ENCODE measurements around the gene RPS6KA5. TPM values are rescaled to one million over a fixed set of nuclear protein-coding genes. Genes with fewer than 3 reads are reported as not detected.

The RPS6KA5 gene
- total and polyA plus RNA-seq, 9 of the 15 experiments (the other 6 are each of a cell fraction or from before 2014, with no cell fraction given) = 0.88 to 7.7 (median 4.7) TPM

DNA sequence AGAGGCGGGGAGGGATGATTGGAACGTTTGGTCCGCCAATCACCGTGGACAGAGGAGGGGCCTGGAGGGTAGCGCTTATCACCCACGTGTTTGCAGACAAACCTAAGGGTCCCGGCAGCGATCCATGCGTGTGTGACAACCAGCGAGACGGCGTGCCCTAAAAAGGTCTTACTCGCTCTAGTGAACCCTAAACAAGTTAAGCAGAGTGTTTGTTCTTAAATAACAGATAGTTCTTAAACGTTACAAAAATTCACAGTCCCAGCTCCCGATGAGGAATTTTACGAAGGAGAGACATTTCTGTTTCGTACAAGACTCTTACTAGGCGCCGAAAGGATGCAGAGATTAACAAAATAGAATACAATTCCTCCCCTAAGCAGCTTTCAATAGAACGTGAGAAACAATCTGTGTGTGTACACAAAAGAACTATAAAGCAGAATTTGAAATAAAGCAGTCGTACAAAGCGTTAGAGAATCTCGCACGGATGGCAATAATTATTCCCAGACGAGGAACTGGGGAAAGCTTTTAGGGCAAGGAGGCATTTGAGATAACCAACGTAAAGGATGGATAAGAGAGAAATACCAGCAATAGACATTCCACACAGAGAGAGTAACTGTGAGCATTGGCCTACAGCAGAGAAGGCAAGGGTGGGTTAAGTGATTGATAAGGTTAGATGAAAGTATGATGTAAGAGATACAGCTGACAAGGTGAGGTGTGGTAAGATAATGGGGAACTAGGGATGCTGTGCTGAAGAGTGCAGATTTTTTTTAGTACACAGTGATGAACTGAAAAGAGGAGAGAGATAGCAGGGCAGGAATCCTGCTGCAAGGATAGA, 831 bp upstream of the RPS6KA5 start (continued):
- TF ChIP-seq, protein P1, sequence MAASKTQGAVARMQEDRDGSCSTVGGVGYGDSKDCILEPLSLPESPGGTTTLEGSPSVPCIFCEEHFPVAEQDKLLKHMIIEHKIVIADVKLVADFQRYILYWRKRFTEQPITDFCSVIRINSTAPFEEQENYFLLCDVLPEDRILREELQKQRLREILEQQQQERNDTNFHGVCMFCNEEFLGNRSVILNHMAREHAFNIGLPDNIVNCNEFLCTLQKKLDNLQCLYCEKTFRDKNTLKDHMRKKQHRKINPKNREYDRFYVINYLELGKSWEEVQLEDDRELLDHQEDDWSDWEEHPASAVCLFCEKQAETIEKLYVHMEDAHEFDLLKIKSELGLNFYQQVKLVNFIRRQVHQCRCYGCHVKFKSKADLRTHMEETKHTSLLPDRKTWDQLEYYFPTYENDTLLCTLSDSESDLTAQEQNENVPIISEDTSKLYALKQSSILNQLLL (CRISPR knock-in tag; IDR thresholded peaks at IDR 0.05; ENCODE audit: borderline replicate concordance) = no peak
- TF ChIP-seq KAT8 (IDR thresholded peaks at IDR 0.05; ENCODE audit: low read depth) (no peak), PTTG1 (tag; IDR thresholded peaks at IDR 0.05; ENCODE audit: low read depth) (no peak), BCL6 (CRISPR knock-in tag; IDR thresholded peaks at IDR 0.05) (no peak), FOXJ2 (tag; IDR thresholded peaks at IDR 0.05) (no peak), ZNF77 (CRISPR knock-in tag; IDR thresholded peaks at IDR 0.05) (no peak), DMBX1 (CRISPR knock-in tag; IDR thresholded peaks at IDR 0.05; ENCODE audit: borderline replicate concordance) (no peak), POLR2B (IDR thresholded peaks at IDR 0.05; ENCODE audit: low read depth, partially characterized antibody) (no peak), SMAD2 (IDR thresholded peaks at IDR 0.05; ENCODE audit: low read depth, low read length) (no peak), NCOA4 (IDR thresholded peaks at IDR 0.05; ENCODE audit: partially characterized antibody) (no peak), RBM15 (IDR thresholded peaks at IDR 0.05; ENCODE audit: insufficient read depth, low read length) (no peak), MYC (IDR thresholded peaks at IDR 0.05; ENCODE audit: low read depth, low read length) (peak; percentile 95), MYC (CRISPR knock-in tag; IDR thresholded peaks at IDR 0.05; ENCODE audit: borderline replicate concordance, low read depth) (no peak), U2AF2 (optimal IDR thresholded peaks at IDR 0.05; ENCODE audit: low read depth, low read length) (no peak), TRIM24 (IDR thresholded peaks at IDR 0.05) (0 out of 4 replicates have a peak, but pooled peaks of 1 of the 2 experiments have one; percentile 10), CBX3 (IDR thresholded peaks at IDR 0.05; ENCODE audit: borderline replicate concordance in 1 of 2, low read length in 2 of 2) (0 out of 3 replicates have a peak, but pooled peaks of 1 of the 2 experiments have one; percentile 50), ZNF696 (CRISPR knock-in tag; conservative IDR thresholded peaks at IDR 0.05) (no peak), SMARCA5 (IDR thresholded peaks at IDR 0.05) (no peak)
- TF ChIP-seq, protein P2, sequence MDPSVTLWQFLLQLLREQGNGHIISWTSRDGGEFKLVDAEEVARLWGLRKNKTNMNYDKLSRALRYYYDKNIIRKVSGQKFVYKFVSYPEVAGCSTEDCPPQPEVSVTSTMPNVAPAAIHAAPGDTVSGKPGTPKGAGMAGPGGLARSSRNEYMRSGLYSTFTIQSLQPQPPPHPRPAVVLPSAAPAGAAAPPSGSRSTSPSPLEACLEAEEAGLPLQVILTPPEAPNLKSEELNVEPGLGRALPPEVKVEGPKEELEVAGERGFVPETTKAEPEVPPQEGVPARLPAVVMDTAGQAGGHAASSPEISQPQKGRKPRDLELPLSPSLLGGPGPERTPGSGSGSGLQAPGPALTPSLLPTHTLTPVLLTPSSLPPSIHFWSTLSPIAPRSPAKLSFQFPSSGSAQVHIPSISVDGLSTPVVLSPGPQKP (CRISPR knock-in tag; IDR thresholded peaks at IDR 0.05) = no peak
- TF ChIP-seq, protein P3, sequence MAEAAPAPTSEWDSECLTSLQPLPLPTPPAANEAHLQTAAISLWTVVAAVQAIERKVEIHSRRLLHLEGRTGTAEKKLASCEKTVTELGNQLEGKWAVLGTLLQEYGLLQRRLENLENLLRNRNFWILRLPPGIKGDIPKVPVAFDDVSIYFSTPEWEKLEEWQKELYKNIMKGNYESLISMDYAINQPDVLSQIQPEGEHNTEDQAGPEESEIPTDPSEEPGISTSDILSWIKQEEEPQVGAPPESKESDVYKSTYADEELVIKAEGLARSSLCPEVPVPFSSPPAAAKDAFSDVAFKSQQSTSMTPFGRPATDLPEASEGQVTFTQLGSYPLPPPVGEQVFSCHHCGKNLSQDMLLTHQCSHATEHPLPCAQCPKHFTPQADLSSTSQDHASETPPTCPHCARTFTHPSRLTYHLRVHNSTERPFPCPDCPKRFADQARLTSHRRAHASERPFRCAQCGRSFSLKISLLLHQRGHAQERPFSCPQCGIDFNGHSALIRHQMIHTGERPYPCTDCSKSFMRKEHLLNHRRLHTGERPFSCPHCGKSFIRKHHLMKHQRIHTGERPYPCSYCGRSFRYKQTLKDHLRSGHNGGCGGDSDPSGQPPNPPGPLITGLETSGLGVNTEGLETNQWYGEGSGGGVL (CRISPR knock-in tag; IDR thresholded peaks at IDR 0.05) = no peak
- TF ChIP-seq, protein P4, sequence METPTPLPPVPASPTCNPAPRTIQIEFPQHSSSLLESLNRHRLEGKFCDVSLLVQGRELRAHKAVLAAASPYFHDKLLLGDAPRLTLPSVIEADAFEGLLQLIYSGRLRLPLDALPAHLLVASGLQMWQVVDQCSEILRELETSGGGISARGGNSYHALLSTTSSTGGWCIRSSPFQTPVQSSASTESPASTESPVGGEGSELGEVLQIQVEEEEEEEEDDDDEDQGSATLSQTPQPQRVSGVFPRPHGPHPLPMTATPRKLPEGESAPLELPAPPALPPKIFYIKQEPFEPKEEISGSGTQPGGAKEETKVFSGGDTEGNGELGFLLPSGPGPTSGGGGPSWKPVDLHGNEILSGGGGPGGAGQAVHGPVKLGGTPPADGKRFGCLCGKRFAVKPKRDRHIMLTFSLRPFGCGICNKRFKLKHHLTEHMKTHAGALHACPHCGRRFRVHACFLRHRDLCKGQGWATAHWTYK (CRISPR knock-in tag; IDR thresholded peaks at IDR 0.05) = no peak
